ENCODE data around the gene PTPN2. TPM values are rescaled to one million over a fixed set of nuclear protein-coding genes. Genes with fewer than 3 reads are reported as not detected.

Gene PTPN2
- total and polyA plus RNA-seq, 9 of the 15 experiments (the other 6 are each of a cell fraction or from before 2014, with no cell fraction given) = 36.6 to 66.4 (median 43.8) TPM

DNA sequence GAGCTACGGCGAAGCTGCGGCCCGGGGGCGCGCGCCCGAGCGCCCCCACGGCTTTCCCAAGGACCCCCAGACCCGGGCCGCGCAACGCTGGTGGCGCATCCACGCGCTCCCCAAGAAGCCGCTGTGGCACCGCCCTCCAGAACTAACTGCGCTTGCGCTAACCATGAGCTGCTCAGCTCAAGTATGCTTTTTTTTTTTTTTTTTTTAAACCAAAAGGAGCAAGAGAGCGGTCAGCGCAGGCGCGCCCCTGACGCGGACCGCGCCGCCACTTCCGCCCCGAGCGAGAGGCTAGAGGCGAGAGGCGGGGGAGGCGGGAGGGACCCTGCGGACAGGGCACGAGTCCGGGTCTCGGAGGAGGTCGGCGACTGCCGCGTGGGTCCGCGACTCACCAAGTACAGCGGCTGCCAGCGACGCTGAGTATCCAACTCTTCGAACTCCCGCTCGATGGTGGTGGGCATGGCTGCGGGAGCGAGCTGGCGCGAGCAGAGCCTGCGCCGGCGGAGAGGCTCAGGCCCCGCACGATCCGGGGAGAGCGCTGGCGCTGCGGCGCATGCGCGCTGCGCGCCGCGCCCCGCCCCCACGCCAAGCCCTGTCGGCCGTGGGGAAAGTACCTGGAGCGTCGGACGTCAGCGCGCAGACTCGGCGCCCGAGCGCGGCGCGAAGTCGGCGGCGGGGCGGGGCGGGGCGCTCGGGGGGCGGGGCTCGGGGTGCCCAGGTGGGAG is at the start of gene PTPN2 (continued):
- no peak for TF ChIP-seq ZNF23 (CRISPR knock-in tag; IDR thresholded peaks at IDR 0.05)
- peak; percentile 74; the same call in 1 of the 2 replicates for TF ChIP-seq ETV5 (CRISPR knock-in tag; IDR thresholded peaks at IDR 0.05; ENCODE audit: low read depth)
- TF ChIP-seq, protein P1, sequence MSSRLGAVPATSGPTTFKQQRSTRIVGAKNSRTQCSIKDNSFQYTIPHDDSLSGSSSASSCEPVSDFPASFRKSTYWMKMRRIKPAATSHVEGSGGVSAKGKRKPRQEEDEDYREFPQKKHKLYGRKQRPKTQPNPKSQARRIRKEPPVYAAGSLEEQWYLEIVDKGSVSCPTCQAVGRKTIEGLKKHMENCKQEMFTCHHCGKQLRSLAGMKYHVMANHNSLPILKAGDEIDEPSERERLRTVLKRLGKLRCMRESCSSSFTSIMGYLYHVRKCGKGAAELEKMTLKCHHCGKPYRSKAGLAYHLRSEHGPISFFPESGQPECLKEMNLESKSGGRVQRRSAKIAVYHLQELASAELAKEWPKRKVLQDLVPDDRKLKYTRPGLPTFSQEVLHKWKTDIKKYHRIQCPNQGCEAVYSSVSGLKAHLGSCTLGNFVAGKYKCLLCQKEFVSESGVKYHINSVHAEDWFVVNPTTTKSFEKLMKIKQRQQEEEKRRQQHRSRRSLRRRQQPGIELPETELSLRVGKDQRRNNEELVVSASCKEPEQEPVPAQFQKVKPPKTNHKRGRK (tag; IDR thresholded peaks at IDR 0.05) = no peak
- no peak for TF ChIP-seq NFRKB (IDR thresholded peaks at IDR 0.05; ENCODE audit: low read depth)
- TF ChIP-seq E2F3 (CRISPR knock-in tag; IDR thresholded peaks at IDR 0.05) = peak; percentile 63; the same call in 1 of the 2 replicates
- TF ChIP-seq, protein P2, sequence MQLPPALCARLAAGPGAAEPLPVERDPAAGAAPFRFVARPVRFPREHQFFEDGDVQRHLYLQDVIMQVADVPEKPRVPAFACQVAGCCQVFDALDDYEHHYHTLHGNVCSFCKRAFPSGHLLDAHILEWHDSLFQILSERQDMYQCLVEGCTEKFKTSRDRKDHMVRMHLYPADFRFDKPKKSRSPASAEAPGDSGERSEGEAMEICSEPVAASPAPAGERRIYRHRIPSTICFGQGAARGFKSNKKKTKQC (CRISPR knock-in tag; IDR thresholded peaks at IDR 0.05) = no peak; the same call in 1 of the 2 replicates
- TF ChIP-seq ZNF217 (CRISPR knock-in tag; IDR thresholded peaks at IDR 0.05) = no peak
- no peak for TF ChIP-seq LEF1 (IDR thresholded peaks at IDR 0.05)
- TF ChIP-seq, protein P3, sequence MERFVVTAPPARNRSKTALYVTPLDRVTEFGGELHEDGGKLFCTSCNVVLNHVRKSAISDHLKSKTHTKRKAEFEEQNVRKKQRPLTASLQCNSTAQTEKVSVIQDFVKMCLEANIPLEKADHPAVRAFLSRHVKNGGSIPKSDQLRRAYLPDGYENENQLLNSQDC (CRISPR knock-in tag; IDR thresholded peaks at IDR 0.05) = no peak
- peak; percentile 84 for TF ChIP-seq PRPF4 (IDR thresholded peaks at IDR 0.05; ENCODE audit: insufficient read depth, low read depth, low read length, poor library complexity, severe bottlenecking)
- TF ChIP-seq MEIS2 (IDR thresholded peaks at IDR 0.05; ENCODE audit: partially characterized antibody) = peak; percentile 83
- TF ChIP-seq ZNF445 (CRISPR knock-in tag; IDR thresholded peaks at IDR 0.05; ENCODE audit: low read depth) = no peak
- TF ChIP-seq ARNT (IDR thresholded peaks at IDR 0.05) = no peak
- TF ChIP-seq, protein P4, sequence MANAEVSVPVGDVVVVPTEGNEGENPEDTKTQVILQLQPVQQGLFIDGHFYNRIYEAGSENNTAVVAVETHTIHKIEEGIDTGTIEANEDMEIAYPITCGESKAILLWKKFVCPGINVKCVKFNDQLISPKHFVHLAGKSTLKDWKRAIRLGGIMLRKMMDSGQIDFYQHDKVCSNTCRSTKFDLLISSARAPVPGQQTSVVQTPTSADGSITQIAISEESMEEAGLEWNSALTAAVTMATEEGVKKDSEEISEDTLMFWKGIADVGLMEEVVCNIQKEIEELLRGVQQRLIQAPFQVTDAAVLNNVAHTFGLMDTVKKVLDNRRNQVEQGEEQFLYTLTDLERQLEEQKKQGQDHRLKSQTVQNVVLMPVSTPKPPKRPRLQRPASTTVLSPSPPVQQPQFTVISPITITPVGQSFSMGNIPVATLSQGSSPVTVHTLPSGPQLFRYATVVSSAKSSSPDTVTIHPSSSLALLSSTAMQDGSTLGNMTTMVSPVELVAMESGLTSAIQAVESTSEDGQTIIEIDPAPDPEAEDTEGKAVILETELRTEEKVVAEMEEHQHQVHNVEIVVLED (CRISPR knock-in tag; IDR thresholded peaks at IDR 0.05) = peak; percentile 92
- TF ChIP-seq JUN (IDR thresholded peaks at IDR 0.05; ENCODE audit: borderline replicate concordance, low read depth, low read length) = no peak
- no peak for TF ChIP-seq JUN (CRISPR knock-in tag; IDR thresholded peaks at IDR 0.05; ENCODE audit: borderline replicate concordance)
- peak; percentile 21; the same call in 1 of the 2 replicates for TF ChIP-seq TOE1 (IDR thresholded peaks at IDR 0.05; ENCODE audit: borderline replicate concordance)
- no peak for TF ChIP-seq TOE1 (CRISPR knock-in tag; IDR thresholded peaks at IDR 0.05; ENCODE audit: borderline replicate concordance, low read depth)
- peak; percentile 34 to 68; a peak in 3 of 4 replicates for TF ChIP-seq TEAD1 (CRISPR knock-in tag; IDR thresholded peaks at IDR 0.05)
- peak; percentile 93 for TF ChIP-seq HNRNPLL (IDR thresholded peaks at IDR 0.05; ENCODE audit: low read depth, low read length, poor library complexity, severe bottlenecking)
- no peak for TF ChIP-seq NR2C1 (IDR thresholded peaks at IDR 0.05)
- no peak for TF ChIP-seq NR2C1 (tag; IDR thresholded peaks at IDR 0.05)
- no peak for TF ChIP-seq BDP1 (IDR thresholded peaks at IDR 0.05; ENCODE audit: insufficient read depth, insufficient read length)
- TF ChIP-seq TCF3 (CRISPR knock-in tag; IDR thresholded peaks at IDR 0.05) = 0 out of 2 replicates have a peak, but pooled peaks have one; percentile 20
- no peak for TF ChIP-seq ZNF253 (CRISPR knock-in tag; conservative IDR thresholded peaks at IDR 0.05)
- peak; percentile 91 for TF ChIP-seq POLR2H (tag; IDR thresholded peaks at IDR 0.05; ENCODE audit: low read depth)

Measured in K562 (cell line).